ENCODE measurements around the gene ADAD1. TPM values are rescaled to one million over a fixed set of nuclear protein-coding genes. Genes with fewer than 3 reads are reported as not detected.
A peak's percentile ranks its signal among the peaks of the same experiment; 100 is the strongest.
"Not testable (repeated sequence)": the region's sequence is repeated elsewhere in the genome, so short reads cannot be mapped to it uniquely, and the experiment has no call there.

ADAD1 gene
- total RNA-seq (not detected), polyA plus RNA-seq (not detected), total RNA-seq (0 to 0.06 (median 0) reads per million in 6 experiments)

DNA sequence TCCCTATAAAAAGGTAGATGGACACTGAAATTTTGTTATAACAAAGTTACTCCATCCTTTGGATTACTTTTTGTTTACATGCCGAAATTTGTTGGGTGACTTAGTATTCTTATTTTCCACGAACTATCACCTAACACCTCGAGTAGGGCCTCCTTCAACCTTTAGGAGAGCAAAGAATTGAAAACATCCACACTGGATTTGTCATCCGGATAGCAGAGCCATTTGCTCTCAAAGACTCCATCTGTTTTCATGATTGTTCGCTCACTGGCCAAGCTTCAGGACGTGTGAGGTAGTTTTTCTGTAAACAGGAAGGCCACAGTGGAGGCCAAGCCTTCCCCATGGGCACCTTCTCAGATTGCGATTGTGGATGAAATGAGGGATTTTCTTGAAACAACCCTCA, at the start of gene ADAD1:
ADAD1 (plus strand) TSS at position 301 of the 400 bp plus-strand sequence. CDS start 1,059 bp downstream, outside the sequence.
- H3K27me3 Mint-ChIP-seq: peaks cover 0 to 1% (median 0%) of the 10 kb centered on the region in 5 donors
- POLR2A ChIA-PET: no interaction called here
- H3K4me1 Mint-ChIP-seq: no peaks in the 10 kb centered on the region
- DNase-seq: no peak
- peaks cover 0 to 2% (median 0%) of the 10 kb centered on the region in 9 donors for H3K9me3 Mint-ChIP-seq
- no peak within 1 kb of the TSS for H3K27ac Mint-ChIP-seq
- peak within 1 kb of the TSS in 1 of 10 donors; percentile 24 for H3K4me3 Mint-ChIP-seq
- ATAC-seq: no peak
- H3K36me3 Mint-ChIP-seq: no peaks in the 10 kb centered on the region

DNA sequence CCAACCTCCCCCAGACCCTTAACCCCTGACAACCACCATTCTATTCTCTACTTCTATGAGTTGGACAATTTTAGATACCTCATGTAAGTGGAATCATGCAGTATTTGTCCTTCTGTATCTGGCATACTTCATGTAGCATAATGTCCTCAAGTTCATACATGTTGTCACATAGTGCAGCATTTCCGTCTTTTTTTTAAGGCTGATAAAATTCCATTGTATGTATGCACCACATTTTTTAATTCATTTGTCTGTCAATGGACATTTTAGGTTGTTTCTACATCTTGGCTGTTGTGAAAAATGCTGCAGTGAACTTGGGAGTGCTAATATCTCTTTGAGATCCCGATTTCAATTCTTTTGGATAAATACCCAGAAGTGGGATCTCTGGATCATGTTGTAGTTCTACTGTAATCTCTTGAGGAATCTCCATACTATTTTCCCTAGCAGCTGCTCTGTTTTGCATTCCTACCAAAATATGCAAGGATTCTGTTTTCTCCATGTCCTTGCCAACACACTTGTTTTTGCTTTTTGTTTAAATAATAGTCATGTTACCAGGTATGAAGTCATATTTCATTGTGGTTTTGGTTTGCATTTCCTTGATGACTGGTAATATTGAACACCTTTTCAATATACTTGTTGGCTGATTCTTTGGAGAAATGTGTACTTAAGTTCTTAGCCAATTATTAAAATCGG, 48.8 kb upstream of the ADAD1 start:
- peaks cover 2 to 67% (median 41%) of the 10 kb centered on the region in 3 donors for H3K36me3 Mint-ChIP-seq
- no peak overlapping the region for H3K27ac Mint-ChIP-seq

DNA sequence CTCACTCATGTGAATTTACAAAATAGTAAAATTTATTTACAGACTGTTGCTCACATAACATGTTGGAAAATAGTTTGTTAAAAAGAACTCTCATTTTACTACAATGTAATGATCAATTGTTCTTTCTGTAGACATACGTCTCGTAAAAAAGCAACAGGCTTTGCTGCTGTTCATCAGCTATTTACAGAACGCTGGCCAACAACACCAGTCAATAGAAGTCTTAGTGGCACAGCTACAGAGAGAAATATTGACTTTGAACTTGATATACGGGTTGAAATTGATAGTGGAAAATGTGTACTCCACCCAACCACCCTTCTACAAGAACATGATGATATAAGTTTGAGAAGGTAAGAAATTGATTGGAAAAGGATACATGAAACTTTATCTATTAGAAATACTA, 47.6 kb upstream of the ADAD1 start:
- H3K36me3 Mint-ChIP-seq: peaks cover 5 to 73% (median 49%) of the 10 kb centered on the region in 3 donors
- no peaks in the 10 kb centered on the region for H3K27me3 Mint-ChIP-seq
- no peak for DNase-seq

More for the DNA sequence above, 48.8 kb upstream of the ADAD1 start:
- no peak for DNase-seq
- H3K4me3 Mint-ChIP-seq: no peak overlapping the region
- peaks cover 0 to 2% (median 2%) of the 10 kb centered on the region in 4 donors for H3K4me1 Mint-ChIP-seq
- no peak for ATAC-seq
- no peaks in the 10 kb centered on the region for H3K27me3 Mint-ChIP-seq
- peaks cover 0 to 2% (median 0%) of the 10 kb centered on the region in 9 donors for H3K9me3 Mint-ChIP-seq
- POLR2A ChIA-PET: no interaction called here

DNA sequence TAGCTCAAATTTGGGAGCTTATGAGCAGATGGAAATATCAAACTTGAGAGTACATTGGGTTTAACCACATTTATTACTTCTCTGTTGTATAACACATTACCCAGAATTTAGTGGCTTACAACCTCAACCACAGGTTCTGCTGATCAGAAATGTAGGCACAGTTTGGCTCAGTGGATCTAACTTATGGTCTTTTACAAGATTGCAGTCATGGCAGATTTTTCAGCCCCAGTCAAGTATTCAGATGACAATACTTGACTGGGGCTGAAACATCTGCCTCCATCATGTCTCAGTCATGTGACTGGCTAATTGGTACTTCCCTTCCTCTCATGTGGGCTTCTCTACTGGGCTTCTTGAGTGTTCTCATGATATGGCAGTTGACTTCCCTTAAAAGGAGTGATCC, 44.0 kb upstream of the ADAD1 start:
- DNase-seq: no peak
- Mint-ChIP-seq H3K9me3 (peaks cover 0 to 2% (median 0%) of the 10 kb centered on the region in 9 donors), H3K27ac (no peak overlapping the region), H3K4me3 (no peak overlapping the region), H3K27me3 (no peaks in the 10 kb centered on the region), H3K4me1 (peaks cover 0 to 2% (median under 1%) of the 10 kb centered on the region in 4 donors), H3K36me3 (peaks cover 5 to 71% (median 47%) of the 10 kb centered on the region in 3 donors)
- POLR2A ChIA-PET: no interaction called here
- no peak for ATAC-seq

More for the DNA sequence above, 47.6 kb upstream of the ADAD1 start:
- peaks cover 0 to 2% (median 0%) of the 10 kb centered on the region in 9 donors for H3K9me3 Mint-ChIP-seq
- H3K4me3 Mint-ChIP-seq: no peak overlapping the region
- no peak for ATAC-seq
- no peak overlapping the region for H3K27ac Mint-ChIP-seq
- POLR2A ChIA-PET: no interaction called here
- peaks cover 0 to 2% (median 2%) of the 10 kb centered on the region in 4 donors for H3K4me1 Mint-ChIP-seq

DNA sequence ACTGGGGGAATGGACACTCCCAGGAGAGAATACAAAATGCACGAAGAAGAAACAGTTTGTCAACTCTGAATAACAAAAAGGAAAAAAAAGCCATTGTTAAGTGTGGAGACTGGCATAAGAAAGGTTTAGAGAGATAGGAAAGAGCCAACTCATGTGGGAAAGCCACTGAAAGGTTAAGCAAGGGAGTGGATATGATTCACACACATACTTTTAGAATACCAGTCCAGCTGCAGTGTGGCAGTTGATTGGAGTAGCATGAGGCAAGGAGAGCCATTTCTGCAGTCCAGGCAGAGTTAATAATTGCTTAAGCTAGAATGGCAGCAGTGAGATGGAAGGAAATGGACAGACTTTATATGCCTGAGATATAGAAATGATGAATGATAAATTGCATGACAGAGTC, 36.9 kb upstream of the ADAD1 start:
- no peak for DNase-seq
- H3K4me1 Mint-ChIP-seq: no peaks in the 10 kb centered on the region
- no peak overlapping the region for H3K4me3 Mint-ChIP-seq
- POLR2A ChIA-PET: no interaction called here
- ATAC-seq: no peak
- H3K9me3 Mint-ChIP-seq: no peaks in the 10 kb centered on the region
- H3K36me3 Mint-ChIP-seq: peaks cover 4 to 72% (median 28%) of the 10 kb centered on the region in 3 donors
- H3K27me3 Mint-ChIP-seq: no peaks in the 10 kb centered on the region
- no peak overlapping the region for H3K27ac Mint-ChIP-seq

DNA sequence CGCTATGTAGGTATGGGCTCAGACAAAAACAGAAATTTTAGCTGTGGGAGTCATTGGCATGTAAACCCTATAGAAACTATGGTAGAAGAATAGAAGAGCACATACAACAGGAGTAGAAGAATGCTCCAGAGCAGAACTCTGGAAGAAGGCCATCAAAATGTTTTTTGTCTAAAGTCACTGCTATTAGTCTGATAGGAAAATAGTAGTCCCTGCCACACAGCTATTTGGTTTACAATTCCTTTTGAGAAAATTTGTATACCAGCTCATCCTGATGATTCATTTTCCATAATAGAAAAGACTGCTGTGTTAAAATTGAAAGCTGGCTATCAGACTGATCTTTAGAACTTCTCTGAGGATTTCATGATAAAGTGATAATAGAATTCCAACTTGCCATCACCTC, 32.8 kb upstream of the ADAD1 start:
- Mint-ChIP-seq H3K9me3 (no peaks in the 10 kb centered on the region), H3K27ac (peak overlapping the region in 2 of 10 donors; percentile 1 to 32), H3K27me3 (no peaks in the 10 kb centered on the region), H3K4me3 (no peak overlapping the region), H3K36me3 (peaks cover 23 to 82% (median 52%) of the 10 kb centered on the region in 3 donors), H3K4me1 (no peaks in the 10 kb centered on the region)
- DNase-seq: no peak
- no peak for ATAC-seq
- POLR2A ChIA-PET: no interaction called here

DNA sequence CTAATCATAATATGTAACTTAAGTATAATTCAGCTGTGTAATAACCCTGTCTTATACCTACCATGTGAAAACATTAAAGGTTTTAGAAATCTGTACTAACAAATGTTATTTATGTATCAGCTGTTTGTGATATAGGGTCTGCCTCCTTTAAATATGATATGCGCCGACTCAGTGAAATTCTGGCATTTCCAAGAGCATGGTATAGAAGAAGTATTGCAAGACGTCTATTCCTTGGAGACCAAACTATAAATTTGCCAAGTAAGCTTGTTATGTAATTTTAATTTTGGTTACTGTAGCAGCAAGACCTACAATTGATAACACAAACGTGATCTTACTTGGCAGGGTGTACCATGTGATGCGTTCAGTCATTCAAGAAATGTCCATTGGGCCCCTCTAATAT, 32.3 kb upstream of the ADAD1 start:
- Mint-ChIP-seq H3K36me3 (peaks cover 24 to 86% (median 55%) of the 10 kb centered on the region in 3 donors), H3K9me3 (no peaks in the 10 kb centered on the region), H3K27me3 (no peaks in the 10 kb centered on the region), H3K4me1 (no peaks in the 10 kb centered on the region), H3K27ac (no peak overlapping the region), H3K4me3 (no peak overlapping the region)
- DNase-seq (no peak), ATAC-seq (no peak)
- POLR2A ChIA-PET: no interaction called here

DNA sequence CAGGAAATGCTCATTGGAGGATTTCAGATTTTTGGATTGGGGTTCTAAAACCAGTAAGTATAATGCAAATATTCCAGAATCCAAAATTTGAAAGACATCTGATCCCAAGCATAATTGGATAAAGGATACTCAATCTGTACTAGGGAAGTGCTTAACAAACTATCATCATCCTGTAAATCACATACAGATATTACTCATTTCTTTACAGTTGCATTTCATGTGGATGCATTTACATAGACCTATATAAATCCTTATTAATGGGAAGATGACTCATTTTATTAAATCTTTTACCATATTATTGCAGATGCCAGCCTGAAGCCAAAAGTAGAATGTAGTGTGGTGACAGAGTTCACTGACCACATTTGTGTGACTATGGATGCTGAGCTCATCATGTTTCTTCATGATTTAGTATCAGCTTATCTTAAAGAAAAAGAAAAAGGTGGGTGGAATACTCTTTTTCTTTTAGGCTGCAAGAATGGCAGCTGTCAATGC, 22.4 kb upstream of the ADAD1 start:
- Mint-ChIP-seq H3K36me3 (peaks cover 8 to 86% (median 48%) of the 10 kb centered on the region in 3 donors), H3K4me3 (no peak overlapping the region), H3K4me1 (no peaks in the 10 kb centered on the region), H3K27ac (no peak overlapping the region), H3K9me3 (no peaks in the 10 kb centered on the region), H3K27me3 (no peaks in the 10 kb centered on the region)
- ATAC-seq: no peak
- no peak for DNase-seq
- POLR2A ChIA-PET: no interaction called here

DNA sequence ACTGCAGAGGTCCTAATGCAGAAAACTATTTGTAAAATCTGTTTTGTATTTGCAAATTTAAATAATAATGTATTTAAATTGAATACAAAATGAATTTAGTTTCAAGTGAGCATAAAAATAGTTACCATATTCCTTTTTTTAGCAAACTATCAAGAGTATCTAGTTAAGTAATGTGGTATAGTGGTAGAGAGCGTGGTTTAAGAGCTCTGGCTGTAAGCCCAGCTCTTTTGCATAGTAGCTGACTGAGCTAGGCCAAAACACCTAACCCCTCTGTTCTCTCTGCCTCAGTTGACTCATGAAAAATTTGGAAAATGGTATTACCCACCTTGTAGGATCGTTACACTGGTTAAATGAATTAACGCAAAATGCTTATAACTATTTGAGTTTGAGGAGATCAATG, 18.1 kb upstream of the ADAD1 start:
- no peak overlapping the region for H3K4me3 Mint-ChIP-seq
- H3K36me3 Mint-ChIP-seq: peaks cover 15 to 62% (median 41%) of the 10 kb centered on the region in 3 donors
- no peaks in the 10 kb centered on the region for H3K4me1 Mint-ChIP-seq
- peaks cover 0 to 9% (median under 1%) of the 10 kb centered on the region in 9 donors for H3K9me3 Mint-ChIP-seq
- POLR2A ChIA-PET: no interaction called here
- no peaks in the 10 kb centered on the region for H3K27me3 Mint-ChIP-seq
- H3K27ac Mint-ChIP-seq: no peak overlapping the region
- DNase-seq: no peak
- ATAC-seq: no peak

DNA sequence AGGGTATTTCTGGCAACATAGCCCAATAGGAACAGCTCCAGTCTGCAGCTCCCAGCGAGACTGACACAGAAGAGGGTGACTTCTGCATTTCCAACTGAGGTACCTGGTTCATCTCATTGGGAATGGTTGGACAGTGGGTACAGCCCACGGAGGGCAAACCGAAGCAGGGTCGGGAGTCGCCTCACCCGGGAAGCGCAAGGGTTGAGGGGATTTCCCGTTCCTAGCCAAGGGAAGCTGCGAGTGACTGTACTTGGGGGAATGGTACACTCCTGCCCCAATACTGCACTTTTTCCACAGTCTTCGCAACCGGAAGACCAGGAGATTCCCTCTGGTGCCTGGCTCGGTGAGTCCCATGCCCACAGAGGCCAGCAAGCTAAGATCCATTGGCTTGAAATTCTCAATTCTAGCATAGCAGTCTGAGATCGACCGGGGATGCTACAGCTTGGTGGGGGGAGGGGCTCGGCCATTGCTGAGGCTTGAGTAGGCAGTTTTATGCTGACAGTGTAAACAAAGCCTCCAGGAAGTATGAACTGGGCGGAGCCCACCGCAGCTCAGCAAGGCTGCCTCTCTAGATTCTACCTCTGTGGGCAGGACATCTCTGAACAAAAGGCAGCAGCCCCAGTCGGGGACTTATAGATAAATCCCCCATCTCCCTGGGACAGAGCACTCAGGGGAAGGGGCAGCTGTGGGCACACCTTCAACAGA, 14.0 kb upstream of the ADAD1 start:
- ATAC-seq (no peak), DNase-seq (no peak)
- peaks cover 26 to 31% (median 31%) of the 10 kb centered on the region in 3 donors for H3K36me3 Mint-ChIP-seq
- H3K4me3 Mint-ChIP-seq: no peak overlapping the region
- peaks cover 0 to 46% (median 29%) of the 10 kb centered on the region in 9 donors for H3K9me3 Mint-ChIP-seq
- no peaks in the 10 kb centered on the region for H3K4me1 Mint-ChIP-seq
- peaks cover 0 to 3% (median 0%) of the 10 kb centered on the region in 5 donors for H3K27me3 Mint-ChIP-seq
- H3K27ac Mint-ChIP-seq: no peak overlapping the region
- POLR2A ChIA-PET: no interaction called here

DNA sequence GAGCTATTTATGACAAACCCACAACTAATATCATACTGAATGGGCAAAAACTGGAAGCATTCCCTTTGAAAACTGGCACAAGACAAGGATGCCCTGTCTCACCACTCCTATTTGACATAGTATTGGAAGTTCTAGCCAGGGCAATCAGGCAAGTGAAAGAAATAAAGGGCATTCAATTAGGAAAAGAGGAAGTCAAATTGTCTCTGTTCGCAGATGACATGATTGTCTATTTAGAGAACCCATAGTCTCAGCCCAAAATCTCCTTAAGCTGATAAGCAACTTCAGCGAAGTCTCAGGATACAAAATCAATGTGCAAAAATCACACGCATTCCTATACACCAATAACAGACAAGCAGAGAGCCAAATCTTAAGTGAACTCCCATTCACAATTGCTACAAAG, 10.0 kb upstream of the ADAD1 start:
- POLR2A ChIA-PET, H3K4me1 Mint-ChIP-seq, H3K27ac Mint-ChIP-seq, H3K4me3 Mint-ChIP-seq, ATAC-seq, DNase-seq: not testable (repeated sequence)
- Mint-ChIP-seq H3K36me3 (peaks cover 0 to 22% (median 7%) of the 10 kb centered on the region in 3 donors), H3K27me3 (peaks cover under 1 to 12% (median 3%) of the 10 kb centered on the region in 5 donors), H3K9me3 (peaks cover 0 to 51% (median 31%) of the 10 kb centered on the region in 9 donors)

DNA sequence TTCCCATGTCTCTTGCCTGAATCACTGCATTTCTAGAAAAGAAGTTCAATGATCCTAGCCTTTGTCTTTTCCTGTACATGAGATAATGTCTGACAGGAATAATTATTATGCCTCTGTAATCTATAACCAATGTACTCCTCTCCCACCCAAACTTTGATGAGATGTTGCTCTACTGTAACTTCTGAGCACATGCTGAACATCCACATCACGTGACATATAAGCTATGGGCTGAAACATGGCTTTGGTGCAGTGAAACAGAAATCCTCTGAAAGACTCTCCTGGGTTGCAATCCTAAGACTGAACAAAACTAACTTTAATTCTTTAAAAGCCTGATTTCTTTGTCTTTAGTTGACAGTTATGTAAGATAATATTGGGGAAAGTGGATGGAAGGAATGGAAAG, 1.5 kb upstream of the ADAD1 start:
- peaks cover 0 to 2% (median 0%) of the 10 kb centered on the region in 9 donors for H3K9me3 Mint-ChIP-seq
- H3K27me3 Mint-ChIP-seq: peaks cover 0 to 1% (median 0%) of the 10 kb centered on the region in 5 donors
- POLR2A ChIA-PET: no interaction called here
- H3K4me3 Mint-ChIP-seq: no peak overlapping the region
- no peaks in the 10 kb centered on the region for H3K4me1 Mint-ChIP-seq
- DNase-seq (no peak), ATAC-seq (no peak)
- H3K27ac Mint-ChIP-seq: no peak overlapping the region
- H3K36me3 Mint-ChIP-seq: no peaks in the 10 kb centered on the region

DNA sequence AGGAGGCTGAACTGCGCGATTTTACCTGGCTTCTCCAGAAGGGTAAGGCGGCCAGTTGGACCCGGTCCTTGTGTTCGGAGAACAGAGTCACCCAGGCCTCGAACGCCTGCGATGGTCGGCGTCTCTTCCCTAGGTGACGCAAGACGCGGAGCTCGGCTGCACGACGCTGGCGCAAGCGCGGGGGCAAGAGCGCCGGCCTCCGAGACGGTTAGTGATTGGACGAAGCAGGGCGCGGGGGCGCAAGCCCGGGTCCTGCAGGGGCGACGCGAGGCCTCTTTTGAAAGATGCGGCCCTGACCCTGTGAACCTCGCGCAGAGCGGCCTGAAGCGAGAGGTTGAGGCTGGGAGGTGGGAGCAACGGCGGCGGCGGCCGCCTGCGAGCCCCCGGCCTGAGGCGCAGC, 428 bp downstream of the ADAD1 start:
- H3K36me3 Mint-ChIP-seq: no peaks in the 10 kb centered on the region
- peaks cover 0 to 2% (median 0%) of the 10 kb centered on the region in 9 donors for H3K9me3 Mint-ChIP-seq
- no peak for DNase-seq
- ATAC-seq: no peak
- no peaks in the 10 kb centered on the region for H3K27me3 Mint-ChIP-seq
- H3K4me3 Mint-ChIP-seq: peak overlapping the region in 1 of 10 donors; percentile 24
- H3K4me1 Mint-ChIP-seq: no peaks in the 10 kb centered on the region
- POLR2A ChIA-PET: no interaction called here
- H3K27ac Mint-ChIP-seq: no peak overlapping the region

All from naive thymus-derived CD8-positive, alpha-beta T cell (primary cell).